Lower leg skin (tissue), 3 donors: ENCODE results near the gene NCBP2L.

Source experiments
- CTCF ChIP-seq, 3 donors: fragments of 450-650 bp; IDR thresholded peaks; one replicate each; pipeline ENCODE4 v1.5.1; 2016; ENCODE audit warnings: antibody characterized with exemption in 3 of 3, mild to moderate bottlenecking in 3 of 3, moderate library complexity in 2 of 3
- POLR2A ChIP-seq, 2 donors: fragments of 450-650 bp; IDR thresholded peaks; one replicate each; pipeline ENCODE4 v1.6.1; 2016 to 2017; ENCODE audit warnings: antibody characterized with exemption in 2 of 2, mild to moderate bottlenecking in 1 of 2, moderate library complexity in 1 of 2

DNA sequence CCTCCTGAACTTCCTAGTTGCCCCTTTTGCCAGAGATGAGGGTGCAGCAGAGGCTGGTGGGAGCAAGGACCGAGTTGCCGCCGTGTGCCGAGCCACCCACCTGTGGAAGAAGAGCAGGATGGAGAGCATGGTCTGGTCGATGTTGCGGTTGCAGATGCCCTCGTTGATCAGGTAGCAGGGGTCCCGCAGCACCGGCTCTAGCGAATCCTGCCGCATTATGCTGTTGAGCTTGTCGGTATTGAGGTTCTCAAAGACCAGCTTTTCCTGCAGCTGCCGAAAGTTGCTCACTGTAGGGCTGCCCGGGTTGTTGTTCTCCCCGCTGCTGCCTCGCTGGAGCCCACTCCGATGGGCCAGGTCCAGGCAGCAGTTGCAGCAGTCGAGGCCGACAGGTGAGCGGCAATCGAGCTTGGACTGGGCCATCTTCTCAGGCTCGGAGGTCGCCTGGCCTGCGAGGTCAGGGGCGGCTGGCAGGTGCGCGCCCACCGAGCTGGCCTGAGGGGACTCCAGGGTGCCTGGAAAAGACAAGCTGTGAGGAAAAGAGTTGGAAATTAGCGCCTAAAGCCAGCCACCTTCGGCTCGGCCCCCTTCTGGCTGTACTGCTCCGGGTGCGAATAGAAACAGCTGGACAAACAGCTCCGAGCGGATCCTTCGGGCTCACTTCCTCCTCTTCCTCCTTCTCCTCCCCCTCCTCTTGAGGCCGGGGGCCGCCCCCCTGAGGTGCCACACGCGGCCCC lies 2.4 kb upstream of the NCBP2L start:
- TF ChIP-seq CTCF (IDR thresholded peaks at IDR 0.05): no peak
- TF ChIP-seq POLR2A (IDR thresholded peaks at IDR 0.05): no peak
